ENCODE results near the gene FGD5.

FGD5 gene

DNA sequence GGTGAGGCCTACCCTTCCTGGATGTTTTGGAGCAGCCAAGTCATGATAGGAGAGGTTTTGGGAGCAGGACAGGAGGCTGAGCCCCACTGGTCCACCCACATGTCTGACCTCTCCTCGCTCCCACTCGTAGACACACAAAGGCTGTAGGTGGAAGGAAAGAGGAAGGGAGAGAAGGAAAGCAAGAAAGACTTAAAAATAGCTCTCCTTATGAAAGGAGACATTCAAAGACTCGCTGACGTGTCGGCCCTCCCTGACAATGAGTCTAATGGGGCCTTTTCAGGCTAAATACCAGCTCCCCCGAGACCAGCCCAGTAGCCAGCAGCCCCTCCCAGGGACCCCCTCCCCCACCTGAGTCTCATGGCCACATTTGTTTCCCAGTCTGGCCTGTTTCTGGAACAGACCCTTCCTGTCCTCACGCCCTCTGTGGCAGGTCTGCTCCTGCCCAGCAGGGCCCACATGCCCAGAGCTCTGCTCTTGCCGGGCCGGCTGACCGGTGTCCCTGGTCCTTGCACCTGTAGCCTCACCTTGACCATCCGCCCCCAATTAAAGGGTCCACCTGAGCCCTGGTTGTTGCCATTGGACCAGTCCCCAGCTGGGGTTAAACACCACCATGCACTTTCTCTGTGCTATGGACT, 49.3 kb downstream of the FGD5 start:
- H3K27ac ChIP-seq, result no peak overlapping the region
- TF ChIP-seq, protein P1, sequence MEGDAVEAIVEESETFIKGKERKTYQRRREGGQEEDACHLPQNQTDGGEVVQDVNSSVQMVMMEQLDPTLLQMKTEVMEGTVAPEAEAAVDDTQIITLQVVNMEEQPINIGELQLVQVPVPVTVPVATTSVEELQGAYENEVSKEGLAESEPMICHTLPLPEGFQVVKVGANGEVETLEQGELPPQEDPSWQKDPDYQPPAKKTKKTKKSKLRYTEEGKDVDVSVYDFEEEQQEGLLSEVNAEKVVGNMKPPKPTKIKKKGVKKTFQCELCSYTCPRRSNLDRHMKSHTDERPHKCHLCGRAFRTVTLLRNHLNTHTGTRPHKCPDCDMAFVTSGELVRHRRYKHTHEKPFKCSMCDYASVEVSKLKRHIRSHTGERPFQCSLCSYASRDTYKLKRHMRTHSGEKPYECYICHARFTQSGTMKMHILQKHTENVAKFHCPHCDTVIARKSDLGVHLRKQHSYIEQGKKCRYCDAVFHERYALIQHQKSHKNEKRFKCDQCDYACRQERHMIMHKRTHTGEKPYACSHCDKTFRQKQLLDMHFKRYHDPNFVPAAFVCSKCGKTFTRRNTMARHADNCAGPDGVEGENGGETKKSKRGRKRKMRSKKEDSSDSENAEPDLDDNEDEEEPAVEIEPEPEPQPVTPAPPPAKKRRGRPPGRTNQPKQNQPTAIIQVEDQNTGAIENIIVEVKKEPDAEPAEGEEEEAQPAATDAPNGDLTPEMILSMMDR (IDR thresholded peaks at IDR 0.05), result no peak
- no peaks in the 10 kb centered on the region for H3K4me1 ChIP-seq (ENCODE audit: control insufficient read depth in 1 of 2, insufficient read depth in 1 of 2, low read depth in 1 of 2, low read length in 1 of 2)
- no peak overlapping the region for H3K4me3 ChIP-seq (ENCODE audit: low read depth in 1 of 2, low read length in 1 of 2)
- H3K27me3 ChIP-seq, result no peaks in the 10 kb centered on the region
- no peaks in the 10 kb centered on the region for H3K9me3 ChIP-seq
- H3K36me3 ChIP-seq, result no peaks in the 10 kb centered on the region

DNA sequence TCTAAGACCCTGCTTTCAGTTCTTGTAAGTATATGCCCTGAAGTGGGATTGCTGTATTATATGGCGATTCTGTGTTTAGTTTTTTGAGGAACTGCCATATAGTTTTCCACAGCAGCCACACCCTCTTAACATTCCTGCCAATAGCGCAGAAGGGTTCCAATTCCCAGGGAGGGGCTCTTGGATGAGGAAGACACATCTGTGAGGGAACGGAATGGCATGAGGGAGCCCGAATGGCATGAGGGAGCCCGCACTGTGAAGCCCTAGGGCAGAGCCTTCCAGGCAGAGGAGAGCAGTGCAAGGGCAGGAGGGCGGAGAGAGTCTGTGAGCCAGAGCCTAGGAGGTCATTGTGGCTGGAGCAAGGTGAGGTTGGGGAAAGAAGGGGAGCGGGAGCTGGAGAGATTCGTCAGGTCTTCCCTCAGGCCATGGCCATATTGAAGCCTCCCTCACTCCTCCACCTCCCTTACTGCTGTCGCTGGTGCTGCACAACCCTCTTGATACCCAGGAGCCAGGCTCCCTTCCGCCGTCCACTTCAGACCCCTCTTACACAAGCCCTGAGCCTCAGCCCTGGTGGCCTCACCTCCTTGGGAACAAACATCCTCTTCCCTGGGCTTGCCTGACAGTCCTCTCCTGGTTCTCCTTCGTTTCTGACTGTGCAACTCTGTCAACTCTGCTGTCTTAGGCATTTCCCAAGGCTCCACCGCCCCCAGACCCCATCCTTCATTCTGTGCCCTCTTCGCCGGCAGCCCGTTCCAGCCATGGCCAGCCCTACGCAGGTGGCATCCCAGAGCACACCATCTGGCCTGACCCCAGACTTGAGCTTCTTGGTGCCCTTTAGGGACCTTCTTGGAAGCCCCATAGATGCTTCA, 51.4 kb downstream of the FGD5 start:
- H3K27ac ChIP-seq, result no peak overlapping the region
- H3K4me1 ChIP-seq (ENCODE audit: control insufficient read depth in 1 of 2, insufficient read depth in 1 of 2, low read depth in 1 of 2, low read length in 1 of 2), result no peaks in the 10 kb centered on the region
- H3K27me3 ChIP-seq, result no peaks in the 10 kb centered on the region
- no peak overlapping the region for H3K4me3 ChIP-seq (ENCODE audit: low read depth in 1 of 2, low read length in 1 of 2)
- H3K36me3 ChIP-seq, result no peaks in the 10 kb centered on the region
- H3K9me3 ChIP-seq, result no peaks in the 10 kb centered on the region
- TF ChIP-seq, protein P1 (IDR thresholded peaks at IDR 0.05), result no peak

DNA sequence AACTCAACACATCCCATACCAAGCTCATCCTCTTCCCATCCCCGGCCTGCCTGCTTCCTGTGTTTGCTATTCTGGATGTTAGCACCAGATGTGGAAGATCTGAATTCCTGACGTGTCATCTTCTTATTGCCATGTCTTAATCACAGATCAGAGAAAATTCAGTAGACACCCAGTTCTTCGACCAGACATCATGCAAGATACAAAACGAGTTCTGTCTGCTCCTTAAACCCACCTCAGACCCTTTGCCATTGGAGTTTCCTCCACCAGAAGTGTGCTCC, 52.0 kb downstream of the FGD5 start:
- Histone ChIP-seq H3K27me3 (no peaks in the 10 kb centered on the region), H3K9me3 (no peaks in the 10 kb centered on the region), H3K27ac (no peak overlapping the region), H3K36me3 (no peaks in the 10 kb centered on the region), H3K4me1 (ENCODE audit: control insufficient read depth in 1 of 2, insufficient read depth in 1 of 2, low read depth in 1 of 2, low read length in 1 of 2) (no peaks in the 10 kb centered on the region), H3K4me3 (ENCODE audit: low read depth in 1 of 2, low read length in 1 of 2) (no peak overlapping the region)
- TF ChIP-seq, protein P1 (IDR thresholded peaks at IDR 0.05), result no peak

DNA sequence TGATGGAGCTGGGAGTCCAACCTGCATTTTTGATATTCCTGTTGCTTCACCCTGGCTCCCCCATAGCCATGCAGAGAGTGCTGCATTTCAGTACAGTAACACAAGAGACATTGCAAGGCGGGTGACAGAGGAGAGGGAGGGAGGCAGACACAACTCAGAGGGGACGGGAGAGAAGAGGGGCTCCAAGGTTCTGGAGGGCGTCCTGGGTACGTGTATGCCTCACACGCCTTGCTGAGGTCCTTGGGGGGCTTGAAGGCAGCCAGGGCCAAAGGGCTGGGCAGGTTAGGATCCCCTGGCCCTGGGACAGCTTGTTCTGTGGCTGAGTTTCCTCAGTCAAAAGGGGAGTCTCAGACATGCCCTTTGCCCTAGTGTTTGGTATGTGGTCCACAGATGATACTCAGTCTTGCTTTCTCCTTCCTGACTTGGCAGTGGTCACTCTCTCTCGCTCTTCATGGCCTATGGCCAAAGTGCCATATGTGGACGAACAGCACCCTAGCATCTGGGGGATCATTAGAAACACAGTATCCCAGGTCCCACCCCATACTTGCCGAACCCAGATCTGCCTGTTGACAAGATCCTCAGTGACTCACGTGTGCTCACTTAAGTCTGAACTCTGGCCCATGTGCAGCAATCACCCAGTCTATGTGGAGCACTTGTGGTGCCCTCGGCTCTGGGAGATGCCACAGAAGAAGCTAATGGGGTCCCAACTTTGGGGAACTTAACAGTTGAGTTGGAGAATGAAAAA, 52.9 kb downstream of the FGD5 start:
- no peak overlapping the region for H3K27ac ChIP-seq
- TF ChIP-seq, protein P1 (IDR thresholded peaks at IDR 0.05), result no peak
- H3K36me3 ChIP-seq, result no peaks in the 10 kb centered on the region
- no peaks in the 10 kb centered on the region for H3K9me3 ChIP-seq
- no peak overlapping the region for H3K4me3 ChIP-seq (ENCODE audit: low read depth in 1 of 2, low read length in 1 of 2)
- no peaks in the 10 kb centered on the region for H3K4me1 ChIP-seq (ENCODE audit: control insufficient read depth in 1 of 2, insufficient read depth in 1 of 2, low read depth in 1 of 2, low read length in 1 of 2)
- H3K27me3 ChIP-seq, result no peaks in the 10 kb centered on the region

DNA sequence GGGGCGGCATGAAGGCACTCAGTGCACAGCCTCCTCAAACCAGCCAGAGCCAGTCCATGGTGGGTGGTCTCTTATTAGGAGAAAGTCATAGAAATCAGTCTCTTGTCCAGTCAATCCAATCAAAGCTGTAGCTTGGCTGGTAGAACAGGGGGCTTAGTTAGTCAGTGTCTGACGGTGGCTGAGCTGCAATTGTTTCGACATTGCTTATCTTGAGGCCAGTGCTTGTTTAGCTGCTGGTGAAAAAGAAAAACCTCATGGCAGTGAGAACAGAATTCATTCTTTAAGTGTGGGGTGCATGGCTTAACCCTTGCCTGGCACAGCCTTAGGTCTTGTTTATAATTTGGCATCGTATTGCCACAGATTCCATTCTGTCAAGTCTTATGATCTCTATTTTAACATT, 53.9 kb downstream of the FGD5 start:
- no peak overlapping the region for H3K4me3 ChIP-seq (ENCODE audit: low read depth in 1 of 2, low read length in 1 of 2)
- no peaks in the 10 kb centered on the region for H3K36me3 ChIP-seq
- TF ChIP-seq, protein P1 (IDR thresholded peaks at IDR 0.05), result no peak
- no peaks in the 10 kb centered on the region for H3K9me3 ChIP-seq
- H3K27me3 ChIP-seq, result no peaks in the 10 kb centered on the region
- H3K27ac ChIP-seq, result no peak overlapping the region
- no peaks in the 10 kb centered on the region for H3K4me1 ChIP-seq (ENCODE audit: control insufficient read depth in 1 of 2, insufficient read depth in 1 of 2, low read depth in 1 of 2, low read length in 1 of 2)
